Activated T-cell treated with anti-CD3 and anti-CD28 coated beads, Interleukin-2, amount 50 U/mL, for 4 hours (primary cell): ENCODE data around the gene YBX1. TPM values are rescaled to one million over a fixed set of nuclear protein-coding genes. Genes with fewer than 3 reads are reported as not detected.

Source experiments
- ATAC-seq, 2 donors: fragments of 200-7000 bp; cut with Tn5 transposase; one replicate each; pipeline ENCODE4 v1.10.0; 2021
- DNase-seq: peaks from one replicate; pipeline ENCODE4 v3.0.0-alpha.2; 2020
- H3K27me3 Mint-ChIP-seq: one replicate; pipeline ENCODE4 v1.8.0; 2021; ENCODE audit warnings: low read depth, mixed read lengths
- H3K36me3 Mint-ChIP-seq: one replicate; pipeline ENCODE4 v1.8.0; 2022; ENCODE audit warnings: mixed read lengths; ENCODE audit not compliant: insufficient read depth
- H3K4me1 Mint-ChIP-seq: one replicate; pipeline ENCODE4 v1.8.0; 2021; ENCODE audit warnings: low read depth, mixed read lengths
- H3K4me3 Mint-ChIP-seq: one replicate; pipeline ENCODE4 v1.8.0; 2021; ENCODE audit warnings: mild to moderate bottlenecking, moderate library complexity, mixed read lengths
- H3K9me3 Mint-ChIP-seq: one replicate; pipeline ENCODE4 v1.8.0; 2021; ENCODE audit warnings: mixed read lengths
- total RNA-seq, 3 donors: library from RNA; stranded (reverse); gene quantifications; one replicate each; pipeline ENCODE4 v1.2.1, GENCODE V29; 2021

Gene YBX1
- total RNA-seq, 3 donors from 2014 or later = 1,281 to 1,520 (median 1,366) TPM

DNA sequence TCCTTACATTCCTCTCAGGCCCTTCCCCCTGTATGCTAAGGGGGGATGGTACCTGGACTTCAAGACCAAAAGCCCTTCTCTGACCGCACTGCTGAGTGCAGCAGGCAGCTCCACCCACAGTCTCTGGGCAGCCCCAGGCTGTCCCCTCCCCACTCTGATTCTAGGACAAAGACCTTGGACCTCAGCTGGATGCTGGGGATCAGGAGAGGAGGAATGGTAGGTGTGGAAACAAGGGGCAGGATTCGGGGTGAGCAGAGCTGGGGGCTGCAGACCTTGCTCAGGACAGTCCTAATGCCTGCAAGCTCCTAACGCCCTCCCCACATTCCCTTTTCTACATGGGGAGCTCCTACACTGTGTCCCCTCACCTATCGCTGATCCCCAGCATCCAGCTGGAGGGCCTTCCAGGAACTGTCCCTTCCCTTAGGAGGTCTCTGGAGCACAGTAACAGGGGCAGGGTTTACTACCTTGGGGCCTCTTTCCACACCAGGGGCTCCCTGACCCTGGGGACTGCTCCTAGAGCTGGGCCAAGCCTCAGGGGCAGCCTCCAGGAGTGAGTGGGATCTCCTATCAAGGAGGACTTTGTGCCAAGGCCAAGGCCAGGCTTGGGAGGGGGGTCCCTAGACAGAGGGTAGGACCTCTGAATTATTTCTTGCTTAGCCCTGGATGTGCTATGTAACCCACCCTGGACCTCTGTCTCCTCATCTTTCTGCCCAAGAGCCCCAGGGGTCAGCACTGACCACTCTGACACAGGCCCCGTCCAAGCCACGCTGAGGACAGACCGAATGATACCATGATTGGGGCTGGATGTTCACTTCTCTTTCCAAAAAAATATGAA is 52.2 kb downstream of the YBX1 start:
- DNase-seq (no peak), ATAC-seq (no peak)
- no peaks in the 10 kb centered on the region for H3K27me3 Mint-ChIP-seq
- H3K36me3 Mint-ChIP-seq = no peaks in the 10 kb centered on the region
- no peaks in the 10 kb centered on the region for H3K9me3 Mint-ChIP-seq
- H3K4me3 Mint-ChIP-seq = no peak overlapping the region
- H3K4me1 Mint-ChIP-seq = peaks cover 5% of the 10 kb centered on the region

GRCh38 chr1:42735056-42735455 is 52.8 kb downstream of the YBX1 start:
- no peak for DNase-seq
- Mint-ChIP-seq H3K27me3 (no peaks in the 10 kb centered on the region), H3K36me3 (no peaks in the 10 kb centered on the region), H3K4me3 (no peak overlapping the region), H3K4me1 (peaks cover 5% of the 10 kb centered on the region), H3K9me3 (no peaks in the 10 kb centered on the region)
- no peak for ATAC-seq

DNA sequence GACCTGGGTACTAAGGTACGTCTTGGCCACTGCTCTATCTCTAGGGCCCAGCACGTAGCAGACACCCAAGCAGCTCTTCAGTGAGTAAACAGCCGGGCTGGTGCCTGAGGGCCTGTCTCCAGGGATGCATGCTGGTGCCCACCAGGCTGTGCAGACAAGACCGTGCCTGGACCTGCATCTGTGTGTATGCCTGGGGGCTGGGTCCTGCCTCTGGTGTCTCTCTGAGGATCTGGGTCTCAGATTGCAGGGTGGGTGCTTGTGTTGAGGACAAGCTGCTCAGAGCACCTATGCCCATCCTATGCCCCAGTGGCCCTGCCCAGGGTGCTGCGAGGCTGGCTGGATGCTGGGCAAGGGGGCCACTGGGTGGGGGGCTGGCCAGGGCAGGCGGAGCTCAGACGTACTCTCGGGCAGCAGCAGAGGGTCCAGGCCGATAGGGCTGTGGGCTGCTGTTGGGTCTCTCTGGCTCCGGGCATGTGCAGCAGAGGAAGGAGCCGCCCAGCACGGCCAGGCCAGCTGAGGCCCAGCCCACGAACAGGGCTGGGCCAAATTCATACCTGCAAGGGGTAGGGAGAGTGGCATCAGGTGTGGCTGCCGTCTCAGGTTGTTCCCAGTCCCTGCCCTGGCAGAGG is 53.4 kb downstream of the YBX1 start:
- H3K36me3 Mint-ChIP-seq = no peaks in the 10 kb centered on the region
- DNase-seq (no peak), ATAC-seq (no peak)
- no peak overlapping the region for H3K4me3 Mint-ChIP-seq
- H3K9me3 Mint-ChIP-seq = no peaks in the 10 kb centered on the region
- no peaks in the 10 kb centered on the region for H3K27me3 Mint-ChIP-seq
- H3K4me1 Mint-ChIP-seq = peaks cover 5% of the 10 kb centered on the region

DNA sequence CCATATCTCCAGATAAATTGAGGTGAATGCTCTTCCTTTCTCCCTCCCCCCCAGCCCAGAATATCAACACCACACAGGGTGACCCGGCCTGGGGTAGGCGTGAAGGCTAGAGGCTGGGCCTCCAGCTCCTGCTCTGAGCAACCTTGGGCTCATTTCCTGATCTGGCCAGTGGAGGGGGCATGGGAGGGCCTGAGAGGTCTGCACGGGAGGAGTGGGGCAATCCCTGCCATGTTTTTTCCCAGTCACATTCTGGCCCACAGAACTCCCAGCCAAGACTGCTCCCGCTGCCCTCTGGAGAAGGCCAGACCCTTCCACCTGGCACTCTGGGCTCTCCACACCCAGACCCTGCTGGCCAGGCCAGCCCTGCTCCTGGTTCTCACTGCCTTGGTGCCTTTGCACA is 53.9 kb downstream of the YBX1 start:
- Mint-ChIP-seq H3K4me3 (no peak overlapping the region), H3K27me3 (no peaks in the 10 kb centered on the region), H3K9me3 (no peaks in the 10 kb centered on the region), H3K4me1 (peaks cover 5% of the 10 kb centered on the region), H3K36me3 (no peaks in the 10 kb centered on the region)
- ATAC-seq (no peak), DNase-seq (no peak)

DNA sequence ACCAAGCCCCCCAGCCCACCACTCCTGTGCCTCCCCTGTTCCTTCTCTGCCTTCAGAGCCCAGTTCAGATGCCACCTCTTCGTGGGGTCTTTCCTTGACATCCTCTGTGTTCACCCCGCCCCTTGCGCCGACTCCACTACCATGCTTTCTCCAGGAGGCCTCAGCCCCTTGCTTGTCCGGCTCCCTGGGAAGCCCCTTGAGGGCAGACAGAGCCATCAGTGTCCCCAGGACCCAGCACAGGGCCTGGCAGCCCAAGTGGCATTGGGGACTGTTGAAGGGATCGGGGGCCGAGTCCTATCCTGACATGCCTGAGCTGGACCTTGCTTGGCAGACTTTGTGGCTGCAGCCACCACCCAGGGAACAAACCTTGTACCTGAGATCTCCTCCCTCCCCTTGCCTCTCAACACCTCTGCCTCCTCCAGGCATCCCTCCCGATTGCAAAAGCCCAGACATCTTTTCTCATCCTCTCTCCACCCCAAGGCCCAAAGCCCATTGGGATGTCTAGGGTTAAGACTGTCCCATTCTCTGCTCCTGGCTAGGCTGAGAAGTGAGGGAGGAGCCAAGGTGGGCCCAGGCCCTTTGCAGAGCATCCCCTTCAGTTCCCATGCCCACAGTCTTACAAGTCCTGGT is 54.5 kb downstream of the YBX1 start:
- no peaks in the 10 kb centered on the region for H3K9me3 Mint-ChIP-seq
- H3K36me3 Mint-ChIP-seq = no peaks in the 10 kb centered on the region
- DNase-seq = no peak
- ATAC-seq = no peak
- H3K27me3 Mint-ChIP-seq = no peaks in the 10 kb centered on the region
- no peak overlapping the region for H3K4me3 Mint-ChIP-seq
- H3K4me1 Mint-ChIP-seq = peaks cover 5% of the 10 kb centered on the region

GRCh38 chr1:42737257-42737656 is 55.0 kb downstream of the YBX1 start:
- Mint-ChIP-seq H3K27me3 (no peaks in the 10 kb centered on the region), H3K36me3 (no peaks in the 10 kb centered on the region), H3K4me3 (no peak overlapping the region), H3K4me1 (peaks cover 5% of the 10 kb centered on the region), H3K9me3 (no peaks in the 10 kb centered on the region)
- DNase-seq (no peak), ATAC-seq (no peak)

DNA sequence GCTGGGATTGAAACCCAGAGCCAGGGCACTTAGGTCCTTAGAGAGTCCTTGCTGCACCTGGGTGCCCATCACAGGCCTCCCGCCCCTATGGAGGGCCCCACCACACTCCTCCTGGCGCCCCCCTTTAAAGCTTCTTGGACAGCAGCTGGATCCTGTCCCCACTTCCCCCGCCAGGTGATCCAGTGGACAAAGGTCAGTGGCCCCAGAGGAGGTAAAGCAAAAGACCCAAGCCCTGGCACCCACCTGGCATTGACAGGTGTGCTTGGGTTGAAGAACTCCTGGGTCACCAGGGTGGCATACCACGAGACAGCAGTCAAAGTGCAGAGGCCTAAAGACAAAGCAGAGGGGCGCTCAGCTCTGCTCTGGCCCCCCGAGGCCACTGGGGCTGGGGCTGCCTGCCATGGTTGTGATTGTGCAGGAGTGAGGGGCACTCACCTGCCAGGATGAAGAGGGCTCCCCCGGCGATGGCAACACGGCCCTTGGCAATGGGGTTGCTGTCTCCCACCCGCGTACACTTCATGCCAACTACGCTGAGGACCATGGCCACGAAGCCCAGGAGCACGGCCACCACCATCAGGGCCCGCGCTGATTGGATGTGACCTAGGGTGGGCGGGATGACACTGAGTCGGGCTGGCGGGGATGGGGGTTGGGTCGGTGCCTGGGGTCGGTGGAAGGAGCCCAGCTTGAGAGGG is 55.9 kb downstream of the YBX1 start:
- no peak for DNase-seq
- ATAC-seq = no peak
- Mint-ChIP-seq H3K27me3 (no peaks in the 10 kb centered on the region), H3K9me3 (no peaks in the 10 kb centered on the region), H3K36me3 (no peaks in the 10 kb centered on the region), H3K4me3 (no peak overlapping the region), H3K4me1 (peaks cover 5% of the 10 kb centered on the region)

- ATAC-seq (no peak), DNase-seq (no peak)
- no peak overlapping the region for H3K4me3 Mint-ChIP-seq
- H3K27me3 Mint-ChIP-seq = no peaks in the 10 kb centered on the region
- H3K36me3 Mint-ChIP-seq = no peaks in the 10 kb centered on the region
- peaks cover 5% of the 10 kb centered on the region for H3K4me1 Mint-ChIP-seq
- no peaks in the 10 kb centered on the region for H3K9me3 Mint-ChIP-seq
These were observed 56.5 kb downstream of the YBX1 start for GRCh38 chr1:42738678-42739226.

- no peak for ATAC-seq
- Mint-ChIP-seq H3K9me3 (no peaks in the 10 kb centered on the region), H3K4me1 (peaks cover 5% of the 10 kb centered on the region), H3K4me3 (no peak within 1 kb of the TSS), H3K36me3 (no peaks in the 10 kb centered on the region), H3K27me3 (no peaks in the 10 kb centered on the region)
- DNase-seq = no peak
These were observed 57.8 kb downstream of the YBX1 start, which contains the start of gene CLDN19 for GRCh38 chr1:42739753-42740700. Gene CLDN19, minus strand, starts transcription at chr1:42740236. Its CDS starts 173 bp downstream, at chr1:42740063.

DNA sequence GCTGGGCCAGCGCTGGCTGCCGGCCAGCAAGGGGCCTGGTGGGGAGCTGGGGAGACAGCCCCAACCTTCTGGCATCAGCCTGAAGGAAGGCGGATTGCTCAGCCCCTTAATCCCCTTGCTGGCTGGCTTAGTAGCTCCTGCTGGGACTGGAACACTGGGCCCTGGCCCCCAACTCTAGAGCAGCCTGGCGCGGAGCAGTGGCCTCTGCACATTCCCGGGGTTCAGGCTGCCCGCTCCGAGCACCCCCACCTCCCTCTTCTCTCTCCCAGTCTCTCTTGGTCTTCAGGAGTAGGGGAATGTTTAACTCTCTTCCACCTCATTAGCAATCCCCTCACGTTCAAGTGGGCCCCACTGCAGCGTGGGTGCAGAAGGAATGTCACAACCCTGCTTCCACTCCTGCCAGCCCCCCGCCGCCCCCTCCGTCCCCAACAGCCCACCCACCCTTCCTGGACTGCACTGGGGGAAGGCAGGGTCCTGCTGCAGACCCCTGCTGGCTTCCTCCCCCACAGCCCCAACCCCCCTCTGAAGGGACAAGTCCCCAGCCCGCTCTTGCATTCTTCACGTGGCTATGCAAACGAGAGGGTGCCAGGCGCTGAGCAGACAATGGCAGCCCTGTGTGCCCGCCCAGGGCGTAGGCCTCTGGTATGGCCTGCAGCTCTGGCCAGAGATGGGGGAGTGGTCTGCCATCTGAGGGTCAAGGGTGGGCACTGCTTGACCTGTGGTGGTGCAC is 58.8 kb downstream of the YBX1 start:
- DNase-seq (no peak), ATAC-seq (no peak)
- no peaks in the 10 kb centered on the region for H3K9me3 Mint-ChIP-seq
- no peaks in the 10 kb centered on the region for H3K27me3 Mint-ChIP-seq
- H3K36me3 Mint-ChIP-seq = peaks cover 3% of the 10 kb centered on the region
- H3K4me3 Mint-ChIP-seq = no peak overlapping the region
- H3K4me1 Mint-ChIP-seq = peaks cover 5% of the 10 kb centered on the region

GRCh38 chr1:42741706-42742105 is 59.5 kb downstream of the YBX1 start:
- Mint-ChIP-seq H3K4me1 (peaks cover 5% of the 10 kb centered on the region), H3K36me3 (peaks cover 3% of the 10 kb centered on the region), H3K9me3 (no peaks in the 10 kb centered on the region), H3K27me3 (no peaks in the 10 kb centered on the region), H3K4me3 (no peak overlapping the region)
- no peak for DNase-seq
- ATAC-seq = no peak

DNA sequence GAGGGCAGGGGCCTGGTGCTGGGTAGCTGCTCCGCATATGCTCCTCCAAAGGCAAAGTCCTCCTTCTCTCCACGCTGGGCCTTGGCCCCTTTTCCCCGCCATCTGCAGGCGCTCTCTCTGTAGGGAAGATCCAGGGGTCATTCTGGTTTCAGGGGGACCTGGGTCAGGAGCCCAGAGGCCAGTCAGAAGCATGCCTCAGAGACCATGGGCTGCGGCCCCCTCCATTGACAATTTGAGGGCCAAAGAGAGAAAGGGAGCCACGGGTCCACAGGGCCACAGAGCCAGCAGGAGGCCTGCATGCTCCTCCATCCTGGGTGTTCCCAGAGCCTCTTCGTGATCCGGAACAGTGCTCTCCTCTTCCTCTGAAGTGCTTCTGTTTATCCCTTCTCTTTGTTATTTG is 59.9 kb downstream of the YBX1 start:
- Mint-ChIP-seq H3K27me3 (no peaks in the 10 kb centered on the region), H3K4me3 (no peak overlapping the region), H3K4me1 (peaks cover 3% of the 10 kb centered on the region), H3K9me3 (no peaks in the 10 kb centered on the region), H3K36me3 (peaks cover 3% of the 10 kb centered on the region)
- no peak for DNase-seq
- no peak for ATAC-seq
